ENCODE results near the gene NT5DC3.

NT5DC3 gene

DNA sequence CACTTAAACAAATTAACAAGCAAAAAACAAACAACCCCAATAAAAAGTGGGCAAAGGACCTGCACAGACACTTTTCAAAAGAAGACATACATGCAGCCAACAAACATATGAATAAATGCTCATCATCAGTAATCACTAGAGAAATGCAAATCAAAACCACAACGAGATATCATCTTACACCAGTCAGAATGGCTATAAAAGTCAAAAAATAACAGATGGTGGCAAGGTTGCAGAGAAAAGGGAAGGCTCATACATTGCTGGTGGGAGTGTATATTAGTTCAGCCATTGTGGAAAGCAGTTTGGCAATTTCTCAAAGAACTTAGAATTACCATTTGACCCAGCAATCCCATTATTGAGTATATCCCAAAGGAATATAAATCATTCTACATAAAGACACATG, 34.6 kb upstream of the NT5DC3 start:
- no peak overlapping the region for H3K4me3 ChIP-seq (ENCODE audit: control insufficient read depth, low read depth, low read length)
- TF ChIP-seq, protein P1, sequence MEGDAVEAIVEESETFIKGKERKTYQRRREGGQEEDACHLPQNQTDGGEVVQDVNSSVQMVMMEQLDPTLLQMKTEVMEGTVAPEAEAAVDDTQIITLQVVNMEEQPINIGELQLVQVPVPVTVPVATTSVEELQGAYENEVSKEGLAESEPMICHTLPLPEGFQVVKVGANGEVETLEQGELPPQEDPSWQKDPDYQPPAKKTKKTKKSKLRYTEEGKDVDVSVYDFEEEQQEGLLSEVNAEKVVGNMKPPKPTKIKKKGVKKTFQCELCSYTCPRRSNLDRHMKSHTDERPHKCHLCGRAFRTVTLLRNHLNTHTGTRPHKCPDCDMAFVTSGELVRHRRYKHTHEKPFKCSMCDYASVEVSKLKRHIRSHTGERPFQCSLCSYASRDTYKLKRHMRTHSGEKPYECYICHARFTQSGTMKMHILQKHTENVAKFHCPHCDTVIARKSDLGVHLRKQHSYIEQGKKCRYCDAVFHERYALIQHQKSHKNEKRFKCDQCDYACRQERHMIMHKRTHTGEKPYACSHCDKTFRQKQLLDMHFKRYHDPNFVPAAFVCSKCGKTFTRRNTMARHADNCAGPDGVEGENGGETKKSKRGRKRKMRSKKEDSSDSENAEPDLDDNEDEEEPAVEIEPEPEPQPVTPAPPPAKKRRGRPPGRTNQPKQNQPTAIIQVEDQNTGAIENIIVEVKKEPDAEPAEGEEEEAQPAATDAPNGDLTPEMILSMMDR (IDR thresholded peaks at IDR 0.05; ENCODE audit: control insufficient read depth, insufficient read depth, low read depth, low read length, missing control alignments): no peak
- no peak for DNase-seq (ENCODE audit: low read depth)

DNA sequence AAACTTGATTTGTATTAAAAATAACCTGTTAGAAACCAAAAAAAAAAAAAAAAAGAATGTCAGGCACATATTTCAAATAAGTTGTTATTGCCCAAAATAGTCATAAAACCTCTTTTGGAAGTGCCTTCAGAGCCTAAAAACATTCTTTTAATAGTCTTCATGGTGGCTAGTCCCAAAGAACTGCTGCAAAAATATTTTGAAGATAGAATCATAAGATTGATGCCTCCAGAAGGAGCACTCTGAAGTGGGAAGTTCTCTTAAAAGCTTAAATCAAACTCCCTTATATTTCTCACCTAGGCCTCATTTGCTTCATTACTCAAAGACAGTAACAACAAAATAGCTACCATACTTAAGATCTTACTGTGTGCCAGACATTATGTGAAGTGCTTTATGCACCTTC, 27.2 kb upstream of the NT5DC3 start:
- no peak for DNase-seq (ENCODE audit: low read depth)
- no peak overlapping the region for H3K4me3 ChIP-seq (ENCODE audit: control insufficient read depth, low read depth, low read length)
- TF ChIP-seq, protein P1 (IDR thresholded peaks at IDR 0.05; ENCODE audit: control insufficient read depth, insufficient read depth, low read depth, low read length, missing control alignments): no peak

- TF ChIP-seq, protein P1 (IDR thresholded peaks at IDR 0.05; ENCODE audit: control insufficient read depth, insufficient read depth, low read depth, low read length, missing control alignments): no peak
- no peak for DNase-seq (ENCODE audit: low read depth)
- H3K4me3 ChIP-seq (ENCODE audit: control insufficient read depth, low read depth, low read length): no peak overlapping the region
Measured at GRCh38 chr12:103865151-103865730, 24.2 kb upstream of the NT5DC3 start.

DNA sequence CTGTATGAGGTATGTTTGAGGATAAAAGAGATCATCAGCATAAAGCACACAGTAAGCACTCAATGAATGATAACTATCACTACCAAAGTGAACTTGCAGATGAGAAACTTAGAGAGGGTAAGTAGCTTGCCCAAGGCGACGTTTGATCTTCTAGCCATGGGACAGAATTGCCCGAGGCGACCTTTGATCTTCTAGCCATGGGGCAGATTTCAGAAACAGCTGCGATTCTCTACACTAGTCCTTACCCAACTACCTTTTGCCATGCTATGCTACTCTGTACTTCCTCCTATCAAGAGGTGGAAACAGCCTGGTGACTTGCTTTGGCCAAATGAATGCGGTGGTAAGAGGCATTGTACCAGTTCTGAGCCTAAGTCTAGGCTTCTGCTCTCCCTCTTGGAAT, 23.7 kb upstream of the NT5DC3 start:
- H3K4me3 ChIP-seq (ENCODE audit: control insufficient read depth, low read depth, low read length): no peak overlapping the region
- TF ChIP-seq, protein P1 (IDR thresholded peaks at IDR 0.05; ENCODE audit: control insufficient read depth, insufficient read depth, low read depth, low read length, missing control alignments): no peak

DNA sequence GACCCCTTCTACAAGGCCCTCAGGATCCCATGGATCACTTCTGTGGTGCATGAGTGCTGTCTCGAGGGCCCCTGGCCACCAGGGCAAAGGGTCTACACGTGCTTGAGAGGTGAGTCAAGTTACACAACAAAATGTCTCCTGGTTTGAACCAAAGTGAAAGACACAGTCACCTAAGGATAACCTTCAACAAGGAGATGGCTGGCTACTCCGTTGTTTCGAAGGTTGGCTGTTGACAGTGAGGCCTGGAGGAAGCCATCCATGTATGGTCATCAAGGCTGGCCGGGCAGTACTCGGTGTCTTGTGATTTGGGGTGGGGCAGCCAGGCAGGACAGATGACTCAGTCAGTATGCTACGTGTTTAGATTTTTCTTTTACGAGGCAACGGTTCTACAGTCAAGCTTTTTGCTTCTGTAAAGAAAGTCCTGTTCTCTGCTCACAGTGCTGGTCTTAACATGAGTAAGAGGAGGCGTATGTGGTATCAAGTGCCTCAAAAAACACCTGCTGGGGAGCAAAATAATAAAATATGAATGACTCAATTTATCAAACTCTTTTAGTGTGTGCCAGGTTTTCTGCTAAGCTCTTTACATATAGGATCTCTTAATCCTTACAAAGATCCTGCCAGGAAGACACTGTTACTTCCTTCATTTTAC, 18.0 kb upstream of the NT5DC3 start:
- TF ChIP-seq, protein P1 (IDR thresholded peaks at IDR 0.05; ENCODE audit: control insufficient read depth, insufficient read depth, low read depth, low read length, missing control alignments): no peak
- DNase-seq (ENCODE audit: low read depth): peak; percentile 94
- no peak overlapping the region for H3K4me3 ChIP-seq (ENCODE audit: control insufficient read depth, low read depth, low read length)

More for the DNA sequence above, 23.7 kb upstream of the NT5DC3 start:
- no peak for DNase-seq (ENCODE audit: low read depth)

GRCh38 chr12:103858335-103858734, 17.3 kb upstream of the NT5DC3 start:
- no peak overlapping the region for H3K4me3 ChIP-seq (ENCODE audit: control insufficient read depth, low read depth, low read length)
- DNase-seq (ENCODE audit: low read depth): no peak
- TF ChIP-seq, protein P1 (IDR thresholded peaks at IDR 0.05; ENCODE audit: control insufficient read depth, insufficient read depth, low read depth, low read length, missing control alignments): no peak
